Large intestine (tissue), 3 donors: ENCODE data around the gene JTB. TPM values are rescaled to one million over a fixed set of nuclear protein-coding genes. Genes with fewer than 3 reads are reported as not detected.

Experiments used
- DNase-seq, 2 donors: peaks; one replicate each; pipeline versions ENCODE4 v3.0.0 to v3.0.0-alpha.2; 2013
- H3K27ac ChIP-seq: one replicate; pipeline ENCODE4 v1.5.1; 2013; ENCODE audit warnings: low read length
- H3K27me3 ChIP-seq: 2 replicates; pipeline ENCODE4 v1.6.1; 2013; ENCODE audit warnings: low read length; ENCODE audit not compliant: control insufficient read depth, insufficient read depth
- H3K36me3 ChIP-seq: 2 replicates; pipeline ENCODE4 v1.6.1; 2013; ENCODE audit warnings: low read length; ENCODE audit not compliant: control insufficient read depth, insufficient read depth
- H3K4me1 ChIP-seq: one replicate; pipeline ENCODE4 v1.6.1; 2013; ENCODE audit warnings: low read length; ENCODE audit not compliant: control insufficient read depth, insufficient read depth
- H3K4me3 ChIP-seq: one replicate; pipeline ENCODE4 v1.5.1; 2013; ENCODE audit warnings: low read length
- H3K9me3 ChIP-seq: one replicate; pipeline ENCODE4 v1.6.1; 2013; ENCODE audit warnings: mild to moderate bottlenecking, low read depth, low read length, moderate library complexity; ENCODE audit not compliant: control insufficient read depth
- WGBS: methylation state at CpG from one replicate; pipeline ENCODE4 v1.1.5; 2013; ENCODE audit warnings: low lambda C conversion rate; ENCODE audit not compliant: insufficient coverage; 5-methylcytosine and 5-hydroxymethylcytosine counted together
- polyA plus RNA-seq: library from polyadenylated mRNA; unstranded; fragments of 120-200 nt; gene quantifications from one replicate; pipeline ENCODE4 v1.2.1, GENCODE V29; 2013

The JTB gene
- polyA plus RNA-seq, 1 donor = 120 TPM

- Histone ChIP-seq H3K9me3 (no peaks in the 10 kb centered on the region), H3K36me3 (peaks cover 34% of the 10 kb centered on the region), H3K27ac (peak within 1 kb of the TSS; percentile 77), H3K27me3 (no peaks in the 10 kb centered on the region), H3K4me1 (peaks cover 37% of the 10 kb centered on the region), H3K4me3 (peak within 1 kb of the TSS; percentile 80)
- peak; percentile 98 to 99 for DNase-seq
- 5% methylated on average over 4 of the region's 75 CpGs for WGBS
Observed at GRCh38 chr1:153958111-153958960, 19.1 kb downstream of the JTB start, which contains the start of gene CRTC2. CRTC2 (minus strand) TSS chr1:153958612; CDS start chr1:153958497, 115 bp downstream.

- Histone ChIP-seq H3K27me3 (no peaks in the 10 kb centered on the region), H3K27ac (peak overlapping the region; percentile 77), H3K36me3 (peaks cover 36% of the 10 kb centered on the region), H3K9me3 (no peaks in the 10 kb centered on the region), H3K4me1 (peaks cover 37% of the 10 kb centered on the region), H3K4me3 (peak overlapping the region; percentile 80)
- DNase-seq = no peak
- no CpG with 5 or more reads among the region's 13 CpGs for WGBS
Observed at GRCh38 chr1:153957744-153958110, 19.7 kb downstream of the JTB start.

- WGBS = no CpG with 5 or more reads among the region's 6 CpGs
- H3K4me1 ChIP-seq = peaks cover 32% of the 10 kb centered on the region
- no peak for DNase-seq
- no peaks in the 10 kb centered on the region for H3K27me3 ChIP-seq
- peak overlapping the region; percentile 77 for H3K27ac ChIP-seq
- H3K36me3 ChIP-seq = peaks cover 42% of the 10 kb centered on the region
- H3K4me3 ChIP-seq = peak overlapping the region; percentile 80
- no peaks in the 10 kb centered on the region for H3K9me3 ChIP-seq
Observed at GRCh38 chr1:153956997-153957715, 20.3 kb downstream of the JTB start.

GRCh38 chr1:153954826-153955225 is 22.6 kb downstream of the JTB start:
- DNase-seq = no peak
- H3K9me3 ChIP-seq = no peaks in the 10 kb centered on the region
- WGBS = no CpG with 5 or more reads among the region's 10 CpGs
- peaks cover 50% of the 10 kb centered on the region for H3K36me3 ChIP-seq
- H3K27me3 ChIP-seq = no peaks in the 10 kb centered on the region
- no peak overlapping the region for H3K27ac ChIP-seq
- H3K4me3 ChIP-seq = no peak overlapping the region
- H3K4me1 ChIP-seq = peaks cover 23% of the 10 kb centered on the region

GRCh38 chr1:153953859-153954365 is 23.6 kb downstream of the JTB start:
- DNase-seq = no peak
- peaks cover 51% of the 10 kb centered on the region for H3K36me3 ChIP-seq
- peaks cover 23% of the 10 kb centered on the region for H3K4me1 ChIP-seq
- H3K4me3 ChIP-seq = no peak overlapping the region
- no CpG with 5 or more reads among the region's 4 CpGs for WGBS
- no peaks in the 10 kb centered on the region for H3K9me3 ChIP-seq
- H3K27me3 ChIP-seq = no peaks in the 10 kb centered on the region
- no peak overlapping the region for H3K27ac ChIP-seq

- H3K4me1 ChIP-seq = peaks cover 16% of the 10 kb centered on the region
- no peak overlapping the region for H3K4me3 ChIP-seq
- DNase-seq = no peak
- no peak overlapping the region for H3K27ac ChIP-seq
- peaks cover 64% of the 10 kb centered on the region for H3K36me3 ChIP-seq
- WGBS = no CpG with 5 or more reads among the region's 2 CpGs
- H3K27me3 ChIP-seq = no peaks in the 10 kb centered on the region
- no peaks in the 10 kb centered on the region for H3K9me3 ChIP-seq
Observed at GRCh38 chr1:153951801-153952200, 25.7 kb downstream of the JTB start.

- Histone ChIP-seq H3K27ac (no peak overlapping the region), H3K9me3 (no peaks in the 10 kb centered on the region), H3K4me1 (peaks cover 12% of the 10 kb centered on the region), H3K36me3 (peaks cover 64% of the 10 kb centered on the region), H3K27me3 (no peaks in the 10 kb centered on the region), H3K4me3 (no peak overlapping the region)
- no peak for DNase-seq
- WGBS = 100% methylated on average over 4 of the region's 11 CpGs
Observed at GRCh38 chr1:153951183-153951582, 26.3 kb downstream of the JTB start.

- H3K9me3 ChIP-seq = no peaks in the 10 kb centered on the region
- peak; percentile 79 to 81 for DNase-seq
Observed at GRCh38 chr1:153946622-153947241, 30.7 kb downstream of the JTB start, which contains the start of gene DENND4B. DENND4B (minus strand) TSS chr1:153946718; CDS start chr1:153944374, 2,344 bp downstream.

GRCh38 chr1:153945795-153946621 is 31.5 kb downstream of the JTB start:
- Histone ChIP-seq H3K9me3 (no peaks in the 10 kb centered on the region), H3K4me3 (peak overlapping the region; percentile 94), H3K36me3 (peaks cover 53% of the 10 kb centered on the region), H3K27me3 (no peaks in the 10 kb centered on the region), H3K27ac (peak overlapping the region; percentile 83), H3K4me1 (peaks cover 14% of the 10 kb centered on the region)
- WGBS = no CpG with 5 or more reads among the region's 95 CpGs
- DNase-seq = peak; percentile 74 to 91

More at GRCh38 chr1:153946622-153947241, 30.7 kb downstream of the JTB start, which contains the start of gene DENND4B:
- no peaks in the 10 kb centered on the region for H3K27me3 ChIP-seq
- no CpG with 5 or more reads among the region's 28 CpGs for WGBS
- peaks cover 58% of the 10 kb centered on the region for H3K36me3 ChIP-seq
- H3K4me3 ChIP-seq = peak within 1 kb of the TSS; percentile 94
- H3K4me1 ChIP-seq = peaks cover 14% of the 10 kb centered on the region
- H3K27ac ChIP-seq = peak within 1 kb of the TSS; percentile 83
